ENCODE results near the gene CHKA. TPM values are rescaled to one million over a fixed set of nuclear protein-coding genes. Genes with fewer than 3 reads are reported as not detected.

Gene CHKA
- total and polyA plus RNA-seq, 2 donors (not counting 3 experiments of a cell fraction or from before 2014, with no cell fraction given) = 21.4 to 25.1 TPM

GRCh38 chr11:68022531-68022930 lies 98.7 kb downstream of the CHKA start:
- intact Hi-C loops (cut with micrococcal nuclease) = no loop called here
- H3K4me1 ChIP-seq (ENCODE audit: control insufficient read depth, extremely low read depth, insufficient read depth, low read length) = no peaks in the 10 kb centered on the region
- H2AFZ ChIP-seq (ENCODE audit: low read depth, low read length) = no peak overlapping the region
- no peaks in the 10 kb centered on the region for H3K79me2 ChIP-seq (ENCODE audit: control insufficient read depth, insufficient read depth, low read length)
- BruUV-seq (replicated peaks) = no TSS peak
- no peaks in the 10 kb centered on the region for H3K36me3 ChIP-seq (ENCODE audit: control insufficient read depth in 2 of 2, extremely low read depth in 1 of 2, insufficient read depth in 2 of 2, low read length in 2 of 2)
- no peaks in the 10 kb centered on the region for H3K9me1 ChIP-seq (replicated peaks; ENCODE audit: control insufficient read depth, extremely low read depth, insufficient read depth, low read length)
- FAIRE-seq (no peak), DNase-seq (ENCODE audit: low read depth, low spot score) (no peak)
- no peak overlapping the region for H3K27ac ChIP-seq (ENCODE audit: insufficient read depth, low read depth, low read length)
- POLR2A ChIA-PET = no interaction called here
- no peaks in the 10 kb centered on the region for H3K27me3 ChIP-seq (ENCODE audit: control insufficient read depth in 2 of 2, insufficient read depth in 2 of 2, low read length in 2 of 2)
- no peak overlapping the region for H3K4me3 ChIP-seq (replicated peaks in 1 of 3; ENCODE audit: insufficient read depth in 1 of 3, low read depth in 1 of 3, low read length in 3 of 3)
- no peak for TF ChIP-seq GATA2 (IDR thresholded peaks at IDR 0.05; ENCODE audit: insufficient read depth, insufficient read length, low read depth, low read length)
- TF ChIP-seq EZH2 (IDR thresholded peaks at IDR 0.05; ENCODE audit: borderline replicate concordance, low read depth, low read length, severe bottlenecking) = no peak
- TF ChIP-seq POLR2A (IDR thresholded peaks at IDR 0.05; ENCODE audit: low read depth, low read length) = no peak
- no peak for TF ChIP-seq MYC (IDR thresholded peaks at IDR 0.05; ENCODE audit: low read depth, low read length)
- no peak for TF ChIP-seq POLR2AphosphoS5 (IDR thresholded peaks at IDR 0.05; ENCODE audit: insufficient read depth, low read depth, low read length)
- no peak for TF ChIP-seq MAX (IDR thresholded peaks at IDR 0.05; ENCODE audit: insufficient read depth, insufficient read length)
- no peak for TF ChIP-seq FOS (IDR thresholded peaks at IDR 0.05; ENCODE audit: borderline replicate concordance, insufficient read depth, low read length)
- TF ChIP-seq, protein P1, sequence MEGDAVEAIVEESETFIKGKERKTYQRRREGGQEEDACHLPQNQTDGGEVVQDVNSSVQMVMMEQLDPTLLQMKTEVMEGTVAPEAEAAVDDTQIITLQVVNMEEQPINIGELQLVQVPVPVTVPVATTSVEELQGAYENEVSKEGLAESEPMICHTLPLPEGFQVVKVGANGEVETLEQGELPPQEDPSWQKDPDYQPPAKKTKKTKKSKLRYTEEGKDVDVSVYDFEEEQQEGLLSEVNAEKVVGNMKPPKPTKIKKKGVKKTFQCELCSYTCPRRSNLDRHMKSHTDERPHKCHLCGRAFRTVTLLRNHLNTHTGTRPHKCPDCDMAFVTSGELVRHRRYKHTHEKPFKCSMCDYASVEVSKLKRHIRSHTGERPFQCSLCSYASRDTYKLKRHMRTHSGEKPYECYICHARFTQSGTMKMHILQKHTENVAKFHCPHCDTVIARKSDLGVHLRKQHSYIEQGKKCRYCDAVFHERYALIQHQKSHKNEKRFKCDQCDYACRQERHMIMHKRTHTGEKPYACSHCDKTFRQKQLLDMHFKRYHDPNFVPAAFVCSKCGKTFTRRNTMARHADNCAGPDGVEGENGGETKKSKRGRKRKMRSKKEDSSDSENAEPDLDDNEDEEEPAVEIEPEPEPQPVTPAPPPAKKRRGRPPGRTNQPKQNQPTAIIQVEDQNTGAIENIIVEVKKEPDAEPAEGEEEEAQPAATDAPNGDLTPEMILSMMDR (IDR thresholded peaks at IDR 0.05; ENCODE audit: extremely low read depth in 1 of 2, insufficient read depth in 1 of 2, low read depth in 1 of 2, low read length in 2 of 2) = no peak
- no peak for TF ChIP-seq JUN (IDR thresholded peaks at IDR 0.05; ENCODE audit: borderline replicate concordance, insufficient read depth, insufficient read length, low read depth)
- no peak overlapping the region for H3K9ac ChIP-seq (replicated peaks; ENCODE audit: extremely low read depth, insufficient read depth, low read length)
- H3K4me2 ChIP-seq (ENCODE audit: insufficient read depth, low read length) = no peak overlapping the region
- H4K20me1 ChIP-seq (replicated peaks; ENCODE audit: control insufficient read depth, extremely low read depth, insufficient read depth, low read length) = no peaks in the 10 kb centered on the region
- CTCF ChIA-PET = no interaction called here
- no peaks in the 10 kb centered on the region for H3K9me3 ChIP-seq (replicated peaks; ENCODE audit: control insufficient read depth, insufficient read depth, low read length)
- dilution Hi-C loops (cut with MboI; ENCODE audit: extremely low pct_ligation_motif_present, low sequenced_read_pairs) = no loop called here

All from endothelial cell of umbilical vein (primary cell).